ENCODE measurements around the gene MYBPC1. TPM values are rescaled to one million over a fixed set of nuclear protein-coding genes. Genes with fewer than 3 reads are reported as not detected.

MYBPC1 gene
- total RNA-seq, 1 donor from 2014 or later = not detected

GRCh38 chr12:101597164-101597563 is 2.4 kb downstream of the MYBPC1 start:
- no peaks in the 10 kb centered on the region for H3K4me1 Mint-ChIP-seq (ENCODE audit: low read depth, unreplicated experiment)
- no peak overlapping the region for H3K27ac Mint-ChIP-seq (ENCODE audit: unreplicated experiment)
- H3K36me3 Mint-ChIP-seq (ENCODE audit: unreplicated experiment) = no peaks in the 10 kb centered on the region
- no peak for DNase-seq
- H3K27me3 Mint-ChIP-seq (ENCODE audit: unreplicated experiment) = no peaks in the 10 kb centered on the region
- H3K4me3 Mint-ChIP-seq (ENCODE audit: unreplicated experiment) = no peak overlapping the region
- H3K9me3 Mint-ChIP-seq (ENCODE audit: unreplicated experiment) = no peaks in the 10 kb centered on the region
- TF ChIP-seq CTCF (IDR thresholded peaks at IDR 0.05; ENCODE audit: partially characterized antibody, unreplicated experiment) = no peak

- no peaks in the 10 kb centered on the region for H3K27me3 Mint-ChIP-seq (ENCODE audit: unreplicated experiment)
- H3K4me1 Mint-ChIP-seq (ENCODE audit: low read depth, unreplicated experiment) = no peaks in the 10 kb centered on the region
- no peak for TF ChIP-seq CTCF (IDR thresholded peaks at IDR 0.05; ENCODE audit: partially characterized antibody, unreplicated experiment)
- no peaks in the 10 kb centered on the region for H3K36me3 Mint-ChIP-seq (ENCODE audit: unreplicated experiment)
- no peak for DNase-seq
- H3K9me3 Mint-ChIP-seq (ENCODE audit: unreplicated experiment) = no peaks in the 10 kb centered on the region
- H3K4me3 Mint-ChIP-seq (ENCODE audit: unreplicated experiment) = no peak overlapping the region
- no peak overlapping the region for H3K27ac Mint-ChIP-seq (ENCODE audit: unreplicated experiment)
These were observed 3.7 kb downstream of the MYBPC1 start for GRCh38 chr12:101598483-101598882.

GRCh38 chr12:101599311-101599710 is 4.5 kb downstream of the MYBPC1 start:
- no peak for DNase-seq
- H3K27me3 Mint-ChIP-seq (ENCODE audit: unreplicated experiment) = no peaks in the 10 kb centered on the region
- no peak overlapping the region for H3K4me3 Mint-ChIP-seq (ENCODE audit: unreplicated experiment)
- H3K4me1 Mint-ChIP-seq (ENCODE audit: low read depth, unreplicated experiment) = no peaks in the 10 kb centered on the region
- H3K9me3 Mint-ChIP-seq (ENCODE audit: unreplicated experiment) = no peaks in the 10 kb centered on the region
- no peaks in the 10 kb centered on the region for H3K36me3 Mint-ChIP-seq (ENCODE audit: unreplicated experiment)
- no peak for TF ChIP-seq CTCF (IDR thresholded peaks at IDR 0.05; ENCODE audit: partially characterized antibody, unreplicated experiment)
- H3K27ac Mint-ChIP-seq (ENCODE audit: unreplicated experiment) = no peak overlapping the region

GRCh38 chr12:101599771-101600484 is 5.2 kb downstream of the MYBPC1 start:
- Mint-ChIP-seq H3K4me1 (ENCODE audit: low read depth, unreplicated experiment) (no peaks in the 10 kb centered on the region), H3K27ac (ENCODE audit: unreplicated experiment) (no peak overlapping the region), H3K9me3 (ENCODE audit: unreplicated experiment) (no peaks in the 10 kb centered on the region), H3K27me3 (ENCODE audit: unreplicated experiment) (no peaks in the 10 kb centered on the region), H3K4me3 (ENCODE audit: unreplicated experiment) (no peak overlapping the region), H3K36me3 (ENCODE audit: unreplicated experiment) (no peaks in the 10 kb centered on the region)
- TF ChIP-seq CTCF (IDR thresholded peaks at IDR 0.05; ENCODE audit: partially characterized antibody, unreplicated experiment) = no peak
- DNase-seq = no peak

- H3K27ac Mint-ChIP-seq (ENCODE audit: unreplicated experiment) = no peak overlapping the region
- no peak overlapping the region for H3K4me3 Mint-ChIP-seq (ENCODE audit: unreplicated experiment)
- no peaks in the 10 kb centered on the region for H3K9me3 Mint-ChIP-seq (ENCODE audit: unreplicated experiment)
- TF ChIP-seq CTCF (IDR thresholded peaks at IDR 0.05; ENCODE audit: partially characterized antibody, unreplicated experiment) = no peak
- no peaks in the 10 kb centered on the region for H3K4me1 Mint-ChIP-seq (ENCODE audit: low read depth, unreplicated experiment)
- DNase-seq = no peak
- H3K27me3 Mint-ChIP-seq (ENCODE audit: unreplicated experiment) = no peaks in the 10 kb centered on the region
- H3K36me3 Mint-ChIP-seq (ENCODE audit: unreplicated experiment) = no peaks in the 10 kb centered on the region
These were observed 9.4 kb downstream of the MYBPC1 start for GRCh38 chr12:101604132-101604531.

Measured in glutamatergic neuron (in vitro differentiated cells).